ENCODE data around the gene PADI1.

DNA sequence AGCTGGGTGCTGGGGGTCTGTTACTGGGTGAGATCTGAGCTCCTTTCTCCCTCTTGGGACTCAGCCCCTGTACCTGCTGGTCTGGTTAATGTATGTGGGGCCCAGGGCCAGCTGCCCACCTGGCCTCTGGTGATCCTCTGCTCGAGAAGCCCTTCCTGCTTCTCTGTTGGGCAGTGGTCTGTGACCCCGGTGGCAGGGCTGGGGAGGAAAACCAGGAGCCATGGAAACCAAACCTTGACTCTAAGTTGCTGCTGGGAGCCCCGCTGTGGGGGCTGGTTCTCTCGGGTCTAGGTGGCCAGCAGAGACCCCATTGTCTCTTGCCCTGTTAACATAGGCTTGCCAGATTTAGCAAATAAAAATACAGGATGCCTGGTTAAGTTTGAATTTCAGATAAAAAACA lies 1.3 kb downstream of the PADI1 start:
- TF ChIP-seq, protein P1, sequence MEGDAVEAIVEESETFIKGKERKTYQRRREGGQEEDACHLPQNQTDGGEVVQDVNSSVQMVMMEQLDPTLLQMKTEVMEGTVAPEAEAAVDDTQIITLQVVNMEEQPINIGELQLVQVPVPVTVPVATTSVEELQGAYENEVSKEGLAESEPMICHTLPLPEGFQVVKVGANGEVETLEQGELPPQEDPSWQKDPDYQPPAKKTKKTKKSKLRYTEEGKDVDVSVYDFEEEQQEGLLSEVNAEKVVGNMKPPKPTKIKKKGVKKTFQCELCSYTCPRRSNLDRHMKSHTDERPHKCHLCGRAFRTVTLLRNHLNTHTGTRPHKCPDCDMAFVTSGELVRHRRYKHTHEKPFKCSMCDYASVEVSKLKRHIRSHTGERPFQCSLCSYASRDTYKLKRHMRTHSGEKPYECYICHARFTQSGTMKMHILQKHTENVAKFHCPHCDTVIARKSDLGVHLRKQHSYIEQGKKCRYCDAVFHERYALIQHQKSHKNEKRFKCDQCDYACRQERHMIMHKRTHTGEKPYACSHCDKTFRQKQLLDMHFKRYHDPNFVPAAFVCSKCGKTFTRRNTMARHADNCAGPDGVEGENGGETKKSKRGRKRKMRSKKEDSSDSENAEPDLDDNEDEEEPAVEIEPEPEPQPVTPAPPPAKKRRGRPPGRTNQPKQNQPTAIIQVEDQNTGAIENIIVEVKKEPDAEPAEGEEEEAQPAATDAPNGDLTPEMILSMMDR (IDR thresholded peaks at IDR 0.05; ENCODE audit: insufficient read depth, low read length, poor library complexity, severe bottlenecking): no peak
- TF ChIP-seq EZH2phosphoT487 (conservative IDR thresholded peaks at IDR 0.05; ENCODE audit: low read length): no peak

Measured in SU-DHL-6 (cell line).